GM12872 (cell line): Measurements from ENCODE around the gene SAPCD2.

Experiments used
- TF ChIP-seq, protein P1 (sequence below): IDR thresholded peaks from 3 replicates; pipeline ENCODE4 v1.5.1; 2011; ENCODE audit warnings: low read depth, mild to moderate bottlenecking, low read length, moderate library complexity; ENCODE audit not compliant: insufficient read depth

Gene SAPCD2

DNA sequence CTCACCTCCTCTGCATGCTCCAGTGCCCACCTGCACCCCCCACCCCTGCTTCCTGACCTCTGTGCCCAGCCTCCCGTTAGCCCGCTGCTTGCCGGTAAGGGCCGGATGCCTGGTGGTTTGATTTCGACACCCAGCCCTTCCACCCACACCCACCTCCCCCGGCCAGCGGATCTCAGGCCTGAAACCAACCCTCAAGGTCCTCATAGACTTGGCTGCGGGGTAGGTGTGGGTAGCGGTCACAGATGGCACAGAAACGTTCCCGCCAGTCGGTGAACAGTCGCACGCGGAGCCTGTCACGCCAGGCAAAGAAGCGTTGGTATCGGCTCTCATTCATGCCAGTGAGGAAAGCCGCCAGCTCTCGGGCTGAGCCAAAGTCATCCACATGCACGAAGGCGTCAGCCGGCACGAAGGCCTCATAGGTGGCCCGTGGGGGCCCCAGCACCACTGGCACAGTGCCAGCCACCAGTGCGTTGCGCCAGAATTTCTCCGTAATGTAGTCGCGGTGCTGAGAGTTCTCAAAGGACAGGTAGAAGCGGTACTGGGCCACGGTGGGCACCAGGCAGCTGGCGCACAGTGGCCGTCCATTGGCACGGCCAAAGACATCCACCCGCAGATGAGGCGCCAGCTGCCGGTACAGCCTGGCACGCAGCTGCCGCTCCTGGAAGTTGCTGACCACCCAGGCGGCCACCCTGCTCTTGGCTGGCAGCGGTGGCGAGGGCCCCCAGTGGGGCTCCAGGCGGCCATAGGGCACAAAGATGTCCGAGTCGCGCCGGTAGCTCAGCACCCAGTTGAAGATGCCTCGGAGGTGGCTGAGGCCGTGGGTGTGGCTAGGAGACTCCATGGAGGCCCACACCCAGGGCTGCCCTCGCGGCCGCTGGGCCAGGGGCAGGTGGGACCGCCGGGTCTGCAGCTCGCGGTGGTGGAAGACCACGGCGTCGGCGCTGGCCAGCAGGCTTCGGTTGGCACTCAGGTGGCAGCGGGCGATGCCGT, 39.5 kb downstream of the SAPCD2 start:
- TF ChIP-seq, protein P1, sequence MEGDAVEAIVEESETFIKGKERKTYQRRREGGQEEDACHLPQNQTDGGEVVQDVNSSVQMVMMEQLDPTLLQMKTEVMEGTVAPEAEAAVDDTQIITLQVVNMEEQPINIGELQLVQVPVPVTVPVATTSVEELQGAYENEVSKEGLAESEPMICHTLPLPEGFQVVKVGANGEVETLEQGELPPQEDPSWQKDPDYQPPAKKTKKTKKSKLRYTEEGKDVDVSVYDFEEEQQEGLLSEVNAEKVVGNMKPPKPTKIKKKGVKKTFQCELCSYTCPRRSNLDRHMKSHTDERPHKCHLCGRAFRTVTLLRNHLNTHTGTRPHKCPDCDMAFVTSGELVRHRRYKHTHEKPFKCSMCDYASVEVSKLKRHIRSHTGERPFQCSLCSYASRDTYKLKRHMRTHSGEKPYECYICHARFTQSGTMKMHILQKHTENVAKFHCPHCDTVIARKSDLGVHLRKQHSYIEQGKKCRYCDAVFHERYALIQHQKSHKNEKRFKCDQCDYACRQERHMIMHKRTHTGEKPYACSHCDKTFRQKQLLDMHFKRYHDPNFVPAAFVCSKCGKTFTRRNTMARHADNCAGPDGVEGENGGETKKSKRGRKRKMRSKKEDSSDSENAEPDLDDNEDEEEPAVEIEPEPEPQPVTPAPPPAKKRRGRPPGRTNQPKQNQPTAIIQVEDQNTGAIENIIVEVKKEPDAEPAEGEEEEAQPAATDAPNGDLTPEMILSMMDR: no peak

DNA sequence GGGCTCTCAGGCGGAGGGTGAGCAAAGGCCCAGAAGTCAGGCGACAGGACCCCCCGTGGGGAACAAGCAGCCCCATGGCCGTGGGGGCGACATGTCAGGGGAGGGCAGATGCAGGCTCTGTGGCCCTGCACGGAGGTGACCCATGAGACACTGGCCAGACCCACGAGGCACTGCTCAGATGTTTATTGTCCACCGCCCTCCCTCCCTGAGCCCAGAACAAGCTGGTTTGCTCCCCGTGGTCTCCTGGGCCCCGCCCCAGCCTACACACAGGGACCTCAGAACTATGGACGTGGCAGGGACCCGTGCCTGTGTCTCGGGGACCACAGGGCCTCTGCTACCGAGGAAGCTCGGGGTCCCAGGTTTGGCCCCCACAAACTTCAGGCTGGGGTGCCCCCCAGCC, 40.4 kb downstream of the SAPCD2 start:
- TF ChIP-seq, protein P1: no peak

DNA sequence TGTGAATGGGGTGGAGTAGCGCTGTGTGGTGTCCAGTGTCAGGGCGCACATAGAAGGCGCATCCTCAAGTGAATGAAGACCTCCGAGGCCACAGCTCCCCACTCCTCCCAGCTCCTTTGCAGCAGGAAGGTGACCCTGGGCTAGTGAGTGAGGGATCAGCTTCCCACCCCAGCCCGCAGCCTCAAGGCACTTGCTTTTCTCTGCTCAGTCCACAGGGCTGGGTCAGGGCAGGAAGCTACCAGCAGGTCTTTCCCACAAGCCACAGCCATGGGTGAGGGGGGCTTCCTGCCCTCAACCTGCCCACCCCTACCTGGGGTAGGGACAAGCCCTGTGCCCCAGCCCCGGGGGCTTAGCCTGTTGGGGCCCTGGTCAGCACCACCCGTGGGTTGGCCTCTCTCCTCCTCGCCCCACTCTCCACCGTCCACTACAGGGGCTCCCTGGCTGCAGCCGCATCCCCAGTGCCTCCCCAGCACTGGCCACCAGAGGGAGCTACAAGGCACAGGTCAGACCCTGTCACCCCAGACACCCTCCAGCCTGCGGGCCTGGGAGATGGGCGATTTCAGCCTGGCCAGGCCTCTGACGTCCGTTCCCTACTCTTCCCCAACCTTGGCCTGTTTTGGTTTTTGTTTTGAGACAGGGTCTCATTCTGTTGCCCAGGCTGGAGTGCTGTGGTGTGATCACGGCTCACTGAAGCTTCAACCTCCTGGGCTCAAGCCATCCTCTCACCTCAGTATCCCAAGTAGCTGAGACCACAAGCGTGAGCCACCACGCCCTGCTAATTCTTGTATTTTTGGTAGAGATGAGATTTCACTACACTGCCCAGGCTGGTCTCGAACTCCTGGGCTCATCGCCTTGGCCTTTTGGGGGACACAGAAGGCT, 41.1 kb downstream of the SAPCD2 start:
- TF ChIP-seq, protein P1: peak; percentile 96

DNA sequence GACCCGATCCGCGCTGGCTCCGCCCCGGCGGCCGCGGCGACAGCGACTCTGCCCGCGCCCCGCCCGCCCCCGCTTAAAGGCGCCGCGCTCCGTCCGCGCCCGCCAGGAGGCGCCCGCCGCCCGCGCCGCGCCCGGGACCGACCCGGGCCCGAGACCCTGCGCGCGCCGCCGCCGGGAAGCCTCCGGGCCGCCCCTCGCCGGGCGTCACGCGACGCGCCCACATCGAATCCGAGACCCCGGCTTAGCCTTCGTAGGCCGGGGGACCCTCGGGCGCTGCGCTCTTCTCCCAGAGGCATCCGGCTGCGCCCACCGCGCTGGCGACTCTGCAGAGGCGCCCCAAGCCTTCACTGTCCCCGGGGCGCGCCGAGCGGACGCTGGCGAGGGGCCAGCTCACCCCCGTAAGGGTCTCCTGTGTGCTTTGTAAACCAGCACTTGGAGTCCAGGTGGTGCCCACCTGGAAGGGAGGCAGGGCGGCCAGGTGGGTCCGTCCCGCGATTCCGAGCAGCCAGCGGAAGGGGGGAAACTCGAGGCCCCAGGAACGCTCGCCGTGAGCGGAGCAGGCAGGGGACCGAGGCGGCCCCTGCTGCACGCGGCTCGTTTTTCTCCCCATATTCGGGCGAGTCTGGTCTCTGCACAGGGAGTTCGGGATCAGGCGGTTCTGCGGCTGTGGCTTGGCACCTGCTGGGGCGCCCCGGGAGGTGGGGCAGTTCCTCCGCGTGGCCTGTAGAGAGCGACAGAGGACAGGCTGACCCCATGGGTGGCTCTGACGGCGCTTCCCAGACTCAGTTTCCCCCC, 41.9 kb downstream of the SAPCD2 start:
- TF ChIP-seq, protein P1: peak; percentile 81

DNA sequence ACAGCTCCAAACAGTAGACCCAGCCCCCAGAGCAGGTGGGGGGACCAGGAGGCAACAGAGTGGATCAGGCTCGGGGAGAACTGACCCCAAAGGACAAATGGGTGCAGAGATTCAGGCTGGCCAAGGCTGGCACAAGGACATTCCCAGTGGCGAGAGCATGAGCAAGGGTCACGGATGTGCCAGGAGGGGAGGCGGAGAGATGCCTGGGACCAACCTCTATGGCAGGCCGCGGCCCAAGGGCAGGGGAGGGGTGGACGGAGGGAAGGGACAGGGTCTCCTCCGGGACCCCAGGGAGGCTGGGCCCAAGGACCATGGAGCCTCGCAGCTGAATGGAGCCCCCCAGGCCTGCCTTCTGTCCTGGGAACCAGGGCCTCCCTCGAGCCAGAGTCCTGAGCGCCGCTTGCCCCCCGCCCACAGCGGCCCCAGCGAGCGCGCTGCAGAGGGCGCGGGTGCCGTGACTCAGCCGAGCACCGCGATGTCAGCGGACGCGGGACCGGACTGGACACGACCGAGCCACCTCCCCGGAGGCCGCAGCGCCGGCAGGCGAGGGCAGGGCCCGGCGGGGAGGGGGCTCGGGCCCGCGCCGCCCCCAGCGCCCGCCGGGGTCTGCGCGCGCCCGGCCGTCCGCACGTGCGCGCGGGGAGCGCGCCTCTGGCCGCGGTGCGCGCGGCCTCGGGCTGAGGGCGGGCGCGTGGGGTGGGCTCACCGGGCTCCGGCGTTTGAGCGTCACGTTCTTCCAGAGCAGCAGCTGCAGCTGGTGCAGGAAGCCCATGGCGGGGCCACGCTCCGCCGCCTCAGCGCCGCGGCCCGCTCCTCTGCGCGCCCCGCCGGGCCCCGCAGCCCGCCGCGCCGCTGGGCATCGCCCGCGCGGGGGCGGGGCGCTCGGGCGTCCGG, 42.7 kb downstream of the SAPCD2 start, which contains the start of gene ABCA2:
Gene ABCA2 (minus strand): TSS at position 869 of the 894 bp plus-strand sequence. CDS start 97 bp downstream, at position 772.
- TF ChIP-seq, protein P1: no peak

DNA sequence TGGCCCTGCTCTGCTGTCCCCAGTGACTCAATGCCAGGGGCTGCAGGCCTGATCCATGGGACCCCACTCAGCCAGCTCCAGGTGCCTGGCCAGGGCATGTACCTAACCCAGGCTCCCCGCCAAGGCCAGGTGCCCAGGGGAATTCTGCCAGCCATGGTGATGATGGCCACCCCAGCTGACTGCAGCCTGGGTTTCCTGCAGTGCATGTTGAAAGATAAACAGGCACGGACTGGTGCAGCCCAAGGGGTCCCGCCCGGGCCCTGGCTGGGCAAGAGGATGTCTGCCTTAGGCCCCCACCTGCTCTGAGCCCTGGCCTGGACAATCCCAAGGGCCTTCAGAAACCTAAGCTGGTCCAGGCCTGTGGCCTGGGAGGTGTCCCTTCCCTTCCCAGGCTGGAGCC, 43.5 kb downstream of the SAPCD2 start:
- TF ChIP-seq, protein P1: no peak
